Hepatocyte (in vitro differentiated cells): ENCODE results near the gene OCRL. TPM values are rescaled to one million over a fixed set of nuclear protein-coding genes. Genes with fewer than 3 reads are reported as not detected.

ENCODE experiments used
- DNase-seq: peaks from one replicate; pipeline ENCODE4 v3.0.0-alpha.2; 2016; ENCODE audit warnings: low spot score
- H2AFZ ChIP-seq: fragments of 200-600 bp; sonication (generic); 2 replicates; pipeline ENCODE4 v1.6.0; 2016; ENCODE audit warnings: antibody characterized with exemption, mild to moderate bottlenecking
- H3K27ac ChIP-seq: fragments of 200-600 bp; sonication (generic); 2 replicates; pipeline ENCODE4 v1.5.1; 2016; ENCODE audit warnings: mild to moderate bottlenecking
- H3K27me3 ChIP-seq: fragments of 200-600 bp; sonication (generic); 2 replicates; pipeline ENCODE4 v1.6.1; 2016
- H3K36me3 ChIP-seq: fragments of 200-600 bp; sonication (generic); replicated peaks from 2 replicates; pipeline ENCODE4 v1.5.1; 2016; ENCODE audit warnings: low read depth; ENCODE audit not compliant: insufficient read depth
- H3K4me1 ChIP-seq: fragments of 200-600 bp; sonication (generic); 2 replicates; pipeline ENCODE4 v1.5.1; 2016; ENCODE audit warnings: mild to moderate bottlenecking, moderate library complexity; ENCODE audit not compliant: insufficient read depth
- H3K4me2 ChIP-seq: fragments of 200-600 bp; sonication (generic); 2 replicates; pipeline ENCODE4 v1.6.0; 2016
- H3K4me3 ChIP-seq: fragments of 200-600 bp; sonication (generic); 2 replicates; pipeline ENCODE4 v1.5.1; 2016; ENCODE audit warnings: mild to moderate bottlenecking
- H3K79me2 ChIP-seq: fragments of 200-600 bp; sonication (generic); 2 replicates; pipeline ENCODE4 v1.6.0; 2017; ENCODE audit warnings: mild to moderate bottlenecking
- H3K9me2 ChIP-seq: fragments of 200-600 bp; sonication (generic); replicated peaks from 2 replicates; pipeline ENCODE4 v1.6.0; 2017; ENCODE audit warnings: mild to moderate bottlenecking; ENCODE audit not compliant: insufficient read depth
- H3K9me3 ChIP-seq: fragments of 200-600 bp; sonication (generic); 2 replicates; pipeline ENCODE4 v1.5.1; 2016; ENCODE audit warnings: low read depth, mild to moderate bottlenecking
- H4K20me1 ChIP-seq: fragments of 200-600 bp; sonication (generic); 2 replicates; pipeline ENCODE4 v1.6.0; 2016; ENCODE audit warnings: mild to moderate bottlenecking; ENCODE audit not compliant: insufficient read depth, poor library complexity, severe bottlenecking
- CTCF ChIP-seq: fragments of 200-600 bp; sonication (generic); IDR thresholded peaks from 2 replicates; pipeline ENCODE4 v1.5.1; 2016; ENCODE audit warnings: antibody characterized with exemption, mild to moderate bottlenecking; ENCODE audit not compliant: poor library complexity
- EZH2 ChIP-seq: fragments of 200-600 bp; sonication (generic); IDR thresholded peaks from 2 replicates; pipeline ENCODE4 v1.6.1; 2016; ENCODE audit warnings: antibody characterized with exemption, mild to moderate bottlenecking, borderline replicate concordance
- EZH2phosphoT487 ChIP-seq: fragments of 200-600 bp; sonication (generic); IDR thresholded peaks from one replicate; pipeline ENCODE4 v1.6.1; 2018; ENCODE audit warnings: antibody characterized with exemption, mild to moderate bottlenecking, low read depth, moderate library complexity; ENCODE audit not compliant: unreplicated experiment, severe bottlenecking
- WGBS: methylation state at CpG from one replicate; pipeline ENCODE4 v1.1.6; 2016; ENCODE audit warnings: low lambda C conversion rate; ENCODE audit errors: missing lambda C conversion rate; 5-methylcytosine and 5-hydroxymethylcytosine counted together
- polyA plus RNA-seq: library from polyadenylated mRNA; unstranded; fragments of >200 nt; fragmentation: Nextera tagmentation; extraction: Ambion mirVana; gene quantifications from 2 replicates; pipeline ENCODE4 v1.2.1, GENCODE V29; 2016
- total RNA-seq: library from RNA; depleted of rRNA; stranded (reverse); fragments of >200 nt; gene quantifications from 2 replicates; pipeline ENCODE4 v1.2.3, GENCODE V29; 2014

OCRL gene
- total and polyA plus RNA-seq, 2 experiments from 2014 or later = 10.5 to 18.4 TPM

- Histone ChIP-seq H3K9me3 (no peaks in the 10 kb centered on the region), H3K27ac (peak overlapping the region; percentile 41), H3K4me1 (no peaks in the 10 kb centered on the region), H3K4me2 (no peak overlapping the region), H3K27me3 (no peaks in the 10 kb centered on the region), H2AFZ (no peak overlapping the region), H3K79me2 (no peaks in the 10 kb centered on the region), H3K36me3 (no peaks in the 10 kb centered on the region), H4K20me1 (no peaks in the 10 kb centered on the region), H3K9me2 (no peaks in the 10 kb centered on the region), H3K4me3 (no peak overlapping the region)
- peak; percentile 29 for DNase-seq
- 55% methylated on average over 5 of the region's 5 CpGs for WGBS
- TF ChIP-seq EZH2 (no peak), CTCF (no peak), EZH2phosphoT487 (no peak)
These were observed 37.4 kb downstream of the OCRL start for GRCh38 chrX:129577473-129577872.

GRCh38 chrX:129577877-129578276, 37.8 kb downstream of the OCRL start:
- Histone ChIP-seq H3K4me3 (no peak overlapping the region), H2AFZ (no peak overlapping the region), H3K9me3 (no peaks in the 10 kb centered on the region), H3K27me3 (no peaks in the 10 kb centered on the region), H3K36me3 (no peaks in the 10 kb centered on the region), H4K20me1 (no peaks in the 10 kb centered on the region), H3K4me2 (no peak overlapping the region), H3K4me1 (no peaks in the 10 kb centered on the region), H3K9me2 (no peaks in the 10 kb centered on the region), H3K79me2 (no peaks in the 10 kb centered on the region), H3K27ac (peak overlapping the region; percentile 41)
- WGBS = 74% methylated on average over 1 of the region's 1 CpG
- TF ChIP-seq EZH2 (no peak), EZH2phosphoT487 (no peak), CTCF (no peak)
- DNase-seq = no peak

GRCh38 chrX:129581904-129582303, 41.8 kb downstream of the OCRL start:
- Histone ChIP-seq H3K9me2 (no peaks in the 10 kb centered on the region), H3K36me3 (no peaks in the 10 kb centered on the region), H3K79me2 (no peaks in the 10 kb centered on the region), H4K20me1 (no peaks in the 10 kb centered on the region), H3K4me2 (no peak overlapping the region), H3K27ac (no peak overlapping the region), H3K27me3 (no peaks in the 10 kb centered on the region), H3K9me3 (no peaks in the 10 kb centered on the region), H3K4me3 (no peak overlapping the region), H2AFZ (no peak overlapping the region), H3K4me1 (peaks cover 5% of the 10 kb centered on the region)
- TF ChIP-seq EZH2phosphoT487 = no peak
- no peak for TF ChIP-seq EZH2
- no peak for TF ChIP-seq CTCF
- 68% methylated on average over 1 of the region's 1 CpG for WGBS
- DNase-seq = no peak

- H3K4me1 ChIP-seq = peaks cover 5% of the 10 kb centered on the region
- no peak overlapping the region for H2AFZ ChIP-seq
- H3K4me2 ChIP-seq = no peak overlapping the region
- no peaks in the 10 kb centered on the region for H3K9me2 ChIP-seq
- DNase-seq = no peak
- TF ChIP-seq EZH2 = no peak
- TF ChIP-seq EZH2phosphoT487 = no peak
- TF ChIP-seq CTCF = no peak
- no peaks in the 10 kb centered on the region for H4K20me1 ChIP-seq
- no peaks in the 10 kb centered on the region for H3K36me3 ChIP-seq
- no peaks in the 10 kb centered on the region for H3K27me3 ChIP-seq
- H3K79me2 ChIP-seq = no peaks in the 10 kb centered on the region
- H3K9me3 ChIP-seq = no peaks in the 10 kb centered on the region
- H3K27ac ChIP-seq = peak overlapping the region; percentile 48
- H3K4me3 ChIP-seq = no peak overlapping the region
- WGBS = 43% methylated on average over 1 of the region's 1 CpG
These were observed 45.1 kb downstream of the OCRL start for GRCh38 chrX:129585167-129585566.
